Right lobe of liver (tissue), 4 donors: ENCODE measurements around the gene KIRREL3.

ENCODE experiments used
- POLR2A ChIP-seq: fragments of 450-650 bp; IDR thresholded peaks from one replicate; pipeline ENCODE4 v1.6.1; 2017; ENCODE audit warnings: antibody characterized with exemption, mild to moderate bottlenecking
- TF ChIP-seq, protein P1 (sequence below), 4 donors: fragments of 200-600 bp in 3 of 4; fragments of 450-650 bp in 1 of 4; IDR thresholded peaks; one replicate each; pipeline versions ENCODE4 v1.5.1 to v1.8.0; 2016 to 2022; ENCODE audit warnings: antibody characterized with exemption in 4 of 4, mild to moderate bottlenecking in 2 of 4
- donor health status: DM: no; HTN: no; CAD: no.
- donor health status: DM: no; HTN: no; CAD: no.
- donor health status: DM: no; HTN: yes; CAD: no.

DNA sequence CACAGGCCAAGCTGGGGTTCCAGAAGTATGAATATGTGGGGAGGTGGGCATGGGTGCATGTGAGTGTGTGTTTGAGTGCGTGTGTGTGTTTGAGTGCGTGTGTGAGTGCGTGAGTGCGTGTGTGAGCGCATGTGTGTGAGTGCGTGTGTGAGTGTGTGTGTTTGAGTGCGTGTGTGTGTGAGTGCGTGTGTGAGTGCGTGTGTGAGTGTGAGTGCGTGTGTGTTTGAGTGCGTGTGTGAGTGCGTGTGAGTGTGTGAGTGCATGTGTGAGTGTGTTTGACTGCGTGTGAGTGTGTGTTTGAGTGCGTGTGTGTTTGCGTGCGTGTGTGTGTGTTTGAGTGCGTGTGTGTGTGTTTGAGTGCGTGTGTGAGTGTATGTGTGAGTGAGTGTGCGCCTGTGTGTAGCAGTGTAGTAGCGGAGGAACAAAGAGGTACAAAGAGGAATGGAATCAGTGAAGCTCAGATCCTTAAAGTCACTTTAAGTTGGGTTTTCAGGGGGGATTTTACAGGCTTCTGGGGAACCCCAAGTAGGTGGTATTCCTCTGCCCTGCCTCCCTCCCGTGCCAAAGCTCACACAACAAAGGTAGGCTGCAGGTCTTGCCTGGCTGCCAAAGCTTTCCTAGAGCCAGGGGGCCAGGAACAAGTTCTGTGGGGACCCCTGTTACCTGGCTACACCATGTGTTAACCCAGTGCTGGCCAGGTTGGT is 137.1 kb downstream of the KIRREL3 start:
- TF ChIP-seq POLR2A = no peak
- TF ChIP-seq, protein P1, sequence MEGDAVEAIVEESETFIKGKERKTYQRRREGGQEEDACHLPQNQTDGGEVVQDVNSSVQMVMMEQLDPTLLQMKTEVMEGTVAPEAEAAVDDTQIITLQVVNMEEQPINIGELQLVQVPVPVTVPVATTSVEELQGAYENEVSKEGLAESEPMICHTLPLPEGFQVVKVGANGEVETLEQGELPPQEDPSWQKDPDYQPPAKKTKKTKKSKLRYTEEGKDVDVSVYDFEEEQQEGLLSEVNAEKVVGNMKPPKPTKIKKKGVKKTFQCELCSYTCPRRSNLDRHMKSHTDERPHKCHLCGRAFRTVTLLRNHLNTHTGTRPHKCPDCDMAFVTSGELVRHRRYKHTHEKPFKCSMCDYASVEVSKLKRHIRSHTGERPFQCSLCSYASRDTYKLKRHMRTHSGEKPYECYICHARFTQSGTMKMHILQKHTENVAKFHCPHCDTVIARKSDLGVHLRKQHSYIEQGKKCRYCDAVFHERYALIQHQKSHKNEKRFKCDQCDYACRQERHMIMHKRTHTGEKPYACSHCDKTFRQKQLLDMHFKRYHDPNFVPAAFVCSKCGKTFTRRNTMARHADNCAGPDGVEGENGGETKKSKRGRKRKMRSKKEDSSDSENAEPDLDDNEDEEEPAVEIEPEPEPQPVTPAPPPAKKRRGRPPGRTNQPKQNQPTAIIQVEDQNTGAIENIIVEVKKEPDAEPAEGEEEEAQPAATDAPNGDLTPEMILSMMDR (IDR thresholded peaks at IDR 0.05) = no peak
